SK-N-SH treated with all-trans-retinoic acid at 6 μM for 48 hours (cell line): Measurements from ENCODE around the gene ACO2.
A peak's percentile ranks its signal among the peaks of the same experiment; 100 is the strongest.

Experiments
- ATAC-seq: fragments of 200-7000 bp; cut with Tn5 transposase; 3 replicates; pipeline ENCODE4 v1.9.1; 2020; ENCODE audit warnings: mild to moderate bottlenecking, moderate library complexity
- ARNTL ChIP-seq: fragments of 450-650 bp; formaldehyde crosslinking; IDR thresholded peaks from 2 replicates; pipeline ENCODE4 v1.5.0; 2020; ENCODE audit warnings: low read depth, mild to moderate bottlenecking, moderate library complexity, borderline replicate concordance
- BACH2 ChIP-seq: fragments of 250-450 bp; sonication (Bioruptor Pico); IDR thresholded peaks from 2 replicates; pipeline ENCODE4 v1.9.0; 2021; ENCODE audit warnings: mild to moderate bottlenecking, borderline replicate concordance
- CREB5 ChIP-seq: fragments of 250-450 bp; sonication (Bioruptor Pico); IDR thresholded peaks from 2 replicates; pipeline ENCODE4 v1.5.1; 2020; ENCODE audit warnings: low read depth, mild to moderate bottlenecking, moderate library complexity
- CSRNP3 ChIP-seq: fragments of 250-450 bp; sonication (Bioruptor Pico); IDR thresholded peaks from 2 replicates; pipeline ENCODE4 v1.5.1; 2021; ENCODE audit warnings: mild to moderate bottlenecking, moderate library complexity
- ESRRG ChIP-seq: fragments of 250-450 bp; sonication (Bioruptor Pico); IDR thresholded peaks from 2 replicates; pipeline ENCODE4 v1.6.1; 2021; ENCODE audit warnings: mild to moderate bottlenecking
- ISL1 ChIP-seq: fragments of 250-450 bp; sonication (Bioruptor Pico); IDR thresholded peaks from 2 replicates; pipeline ENCODE4 v2.1.2; 2022; ENCODE audit warnings: mild to moderate bottlenecking, moderate library complexity
- OSR1 ChIP-seq: fragments of 250-450 bp; sonication (Bioruptor Pico); IDR thresholded peaks from 2 replicates; pipeline ENCODE4 v1.8.0; 2022; ENCODE audit warnings: moderate library complexity, mild to moderate bottlenecking, inconsistent platforms
- PATZ1 ChIP-seq: fragments of 250-450 bp; sonication (Bioruptor Pico); IDR thresholded peaks from 2 replicates; pipeline ENCODE4 v1.8.0; 2020; ENCODE audit warnings: mild to moderate bottlenecking, moderate library complexity, borderline replicate concordance
- POU6F1 ChIP-seq: fragments of 250-450 bp; sonication (Bioruptor Pico); IDR thresholded peaks from 2 replicates; pipeline ENCODE4 v1.8.0; 2021; ENCODE audit warnings: low read depth, mild to moderate bottlenecking, moderate library complexity, borderline replicate concordance
- PPARA ChIP-seq: fragments of 250-450 bp; sonication (Bioruptor Pico); IDR thresholded peaks from 2 replicates; pipeline ENCODE4 v1.5.0; 2020; ENCODE audit warnings: mild to moderate bottlenecking, borderline replicate concordance
- RARB ChIP-seq: fragments of 250-450 bp; sonication (Bioruptor Pico); IDR thresholded peaks from 2 replicates; pipeline ENCODE4 v1.8.0; 2021; ENCODE audit warnings: mild to moderate bottlenecking, moderate library complexity
- SNAI2 ChIP-seq: fragments of 250-450 bp; sonication (Bioruptor Pico); IDR thresholded peaks from 2 replicates; pipeline ENCODE4 v1.5.0; 2020; ENCODE audit warnings: mild to moderate bottlenecking, moderate library complexity
- TSHZ2 ChIP-seq: fragments of 250-450 bp; sonication (Bioruptor Pico); IDR thresholded peaks from 2 replicates; pipeline ENCODE4 v1.5.0; 2020; ENCODE audit warnings: mild to moderate bottlenecking, moderate library complexity
- ZC3H10 ChIP-seq: fragments of 250-450 bp; sonication (Bioruptor Pico); IDR thresholded peaks from 2 replicates; pipeline ENCODE4 v1.5.1; 2021; ENCODE audit warnings: mild to moderate bottlenecking, moderate library complexity
- ZFP3 ChIP-seq: fragments of 250-450 bp; sonication (Bioruptor Pico); IDR thresholded peaks from 2 replicates; pipeline ENCODE4 v1.5.0; 2020; ENCODE audit warnings: mild to moderate bottlenecking, moderate library complexity
- ZFP30 ChIP-seq: fragments of 450-650 bp; formaldehyde crosslinking; IDR thresholded peaks from 2 replicates; pipeline ENCODE4 v1.5.0; 2022; ENCODE audit warnings: mild to moderate bottlenecking, moderate library complexity
- ZNF565 ChIP-seq: fragments of 450-650 bp; formaldehyde crosslinking; conservative IDR thresholded peaks from 2 replicates; pipeline ENCODE4 v1.5.0; 2020; ENCODE audit warnings: low read depth, mild to moderate bottlenecking, moderate library complexity
- ZNF70 ChIP-seq: fragments of 450-650 bp; formaldehyde crosslinking; IDR thresholded peaks from 2 replicates; pipeline ENCODE4 v1.5.0; 2020; ENCODE audit warnings: mild to moderate bottlenecking, moderate library complexity
- ZNF8 ChIP-seq: fragments of 450-650 bp; formaldehyde crosslinking; IDR thresholded peaks from 2 replicates; pipeline ENCODE4 v1.5.0; 2020; ENCODE audit warnings: mild to moderate bottlenecking, moderate library complexity

Gene ACO2

GRCh38 chr22:41516462-41516861 lies 47.5 kb downstream of the ACO2 start:
- TF ChIP-seq PATZ1 (CRISPR knock-in tag): no peak
- no peak for TF ChIP-seq BACH2 (CRISPR knock-in tag)
- no peak for TF ChIP-seq TSHZ2 (CRISPR knock-in tag)
- TF ChIP-seq CREB5: no peak
- no peak for TF ChIP-seq ZNF70 (CRISPR knock-in tag)
- TF ChIP-seq SNAI2 (CRISPR knock-in tag): no peak
- TF ChIP-seq PPARA (CRISPR knock-in tag): no peak
- TF ChIP-seq ZFP30 (CRISPR knock-in tag): no peak
- no peak for TF ChIP-seq ESRRG (CRISPR knock-in tag)
- TF ChIP-seq RARB: no peak
- TF ChIP-seq ZFP3 (CRISPR knock-in tag): no peak
- TF ChIP-seq, all 23 proteins: peak for 0
- no peak for ATAC-seq

- TF ChIP-seq ARNTL (CRISPR knock-in tag): no peak
- TF ChIP-seq ZNF565 (CRISPR knock-in tag): no peak
- no peak for TF ChIP-seq BACH2 (CRISPR knock-in tag)
- TF ChIP-seq ZC3H10 (CRISPR knock-in tag): no peak
- TF ChIP-seq ZNF8 (CRISPR knock-in tag): no peak
- TF ChIP-seq ZFP30 (CRISPR knock-in tag): no peak
- TF ChIP-seq CREB5: no peak
- no peak for TF ChIP-seq RARB
- no peak for TF ChIP-seq ZNF70 (CRISPR knock-in tag)
- no peak for TF ChIP-seq ESRRG (CRISPR knock-in tag)
- TF ChIP-seq SNAI2 (CRISPR knock-in tag): no peak
- no peak for TF ChIP-seq CSRNP3 (CRISPR knock-in tag)
- no peak for TF ChIP-seq ISL1 (CRISPR knock-in tag)
- TF ChIP-seq PATZ1 (CRISPR knock-in tag): no peak
- no peak for TF ChIP-seq OSR1
- ATAC-seq: peak; percentile 35; the same call in 2 of the 3 replicates
Observed at GRCh38 chr22:41517172-41518047, 48.5 kb downstream of the ACO2 start.

GRCh38 chr22:41518048-41518347 lies 49.1 kb downstream of the ACO2 start:
- no peak for ATAC-seq
- TF ChIP-seq OSR1 (no peak), PATZ1 (CRISPR knock-in tag) (no peak), CSRNP3 (CRISPR knock-in tag) (no peak), ESRRG (CRISPR knock-in tag) (no peak), ZC3H10 (CRISPR knock-in tag) (no peak), POU6F1 (CRISPR knock-in tag) (no peak), ZFP3 (CRISPR knock-in tag) (no peak), BACH2 (CRISPR knock-in tag) (no peak), RARB (no peak)
